GM04504 (cell line): ENCODE results near the gene FOXK2.

Experiments
- DNase-seq: peaks from one replicate; pipeline ENCODE4 v3.0.0-alpha.2; 2012; ENCODE audit warnings: low read depth

FOXK2 gene

GRCh38 chr17:82518826-82519810 lies at the start of gene FOXK2:
FOXK2 (plus strand) TSS chr17:82519732; CDS start chr17:82519889, 157 bp downstream.
- peak; percentile 92 for DNase-seq

- no peak for DNase-seq
Measured at GRCh38 chr17:82470065-82470464, 49.5 kb upstream of the FOXK2 start.

GRCh38 chr17:82474223-82475010 lies 45.1 kb upstream of the FOXK2 start:
- no peak for DNase-seq

GRCh38 chr17:82475458-82475857 lies 44.1 kb upstream of the FOXK2 start:
- no peak for DNase-seq

- DNase-seq: no peak
Measured at GRCh38 chr17:82477934-82478333, 41.6 kb upstream of the FOXK2 start.

- DNase-seq: no peak
Measured at GRCh38 chr17:82479602-82480001, 39.9 kb upstream of the FOXK2 start.

- DNase-seq: no peak
Measured at GRCh38 chr17:82480318-82480717, 39.2 kb upstream of the FOXK2 start.

- no peak for DNase-seq
Measured at GRCh38 chr17:82483204-82483660, 36.3 kb upstream of the FOXK2 start.

- no peak for DNase-seq
Measured at GRCh38 chr17:82483836-82484235, 35.7 kb upstream of the FOXK2 start.

- no peak for DNase-seq
Measured at GRCh38 chr17:82486231-82487094, 33.1 kb upstream of the FOXK2 start.

GRCh38 chr17:82487910-82488309 lies 31.6 kb upstream of the FOXK2 start:
- DNase-seq: no peak

GRCh38 chr17:82489117-82489516 lies 30.4 kb upstream of the FOXK2 start:
- DNase-seq: peak; percentile 68

- DNase-seq: no peak
Measured at GRCh38 chr17:82489851-82490511, 29.6 kb upstream of the FOXK2 start.

GRCh38 chr17:82490512-82491195 lies 28.9 kb upstream of the FOXK2 start:
- DNase-seq: no peak

- no peak for DNase-seq
Measured at GRCh38 chr17:82491196-82491530, 28.4 kb upstream of the FOXK2 start.

GRCh38 chr17:82491533-82491932 lies 28.0 kb upstream of the FOXK2 start:
- no peak for DNase-seq

GRCh38 chr17:82492643-82493225 lies 26.8 kb upstream of the FOXK2 start:
- DNase-seq: no peak

- DNase-seq: no peak
Measured at GRCh38 chr17:82493226-82493781, 26.2 kb upstream of the FOXK2 start.

GRCh38 chr17:82494236-82495055 lies 25.1 kb upstream of the FOXK2 start:
- peak; percentile 91 for DNase-seq
